ENCODE data around the gene FEN1. TPM values are rescaled to one million over a fixed set of nuclear protein-coding genes. Genes with fewer than 3 reads are reported as not detected.
A peak's percentile ranks its signal among the peaks of the same experiment; 100 is the strongest.

The FEN1 gene
- total RNA-seq = 10 to 100 TPM; 11.4 to 38.1 (median 23.5) TPM

DNA sequence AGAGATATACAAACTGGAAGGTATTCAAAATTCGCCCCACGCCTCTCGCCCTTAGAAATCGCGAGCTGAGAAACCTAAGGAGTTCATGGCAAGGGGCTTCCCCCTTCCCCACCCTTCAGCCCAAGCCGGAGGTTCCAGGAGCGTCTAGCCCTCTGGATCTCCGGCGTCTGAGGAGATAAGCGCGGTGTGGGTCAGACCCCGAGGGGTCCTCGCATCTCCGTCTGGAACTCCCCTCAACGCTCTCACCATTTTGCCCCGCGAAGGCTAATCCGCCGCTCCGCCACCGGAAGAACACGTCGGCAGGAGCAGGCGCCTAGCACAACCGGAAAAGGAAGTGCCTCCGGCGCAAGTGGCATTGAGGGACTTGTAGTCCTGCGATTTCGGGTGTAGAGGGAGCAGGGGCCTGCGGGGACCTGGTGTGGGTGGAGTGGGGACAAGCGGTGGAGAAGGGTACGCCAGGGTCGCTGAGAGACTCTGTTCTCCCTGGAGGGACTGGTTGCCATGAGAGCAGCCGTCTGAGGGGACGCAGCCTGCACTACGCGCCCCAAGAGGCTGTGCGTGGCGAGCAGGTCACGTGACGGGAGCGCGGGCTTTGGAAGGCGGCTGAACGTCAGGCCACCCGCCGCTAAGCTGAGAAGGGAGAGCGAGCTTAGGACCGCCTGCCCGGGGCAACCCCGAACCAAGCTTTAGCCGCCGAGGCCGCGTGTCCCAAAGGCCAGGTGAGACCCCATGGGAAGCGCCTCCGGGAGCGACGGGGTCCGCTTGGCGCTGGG lies at the start of gene FEN1, which contains the start of gene TMEM258:
Gene FEN1 (plus strand): TSS at position 602 of the 773 bp plus-strand sequence. CDS start 2,451 bp downstream, outside the sequence.
Gene TMEM258 (minus strand): TSS at position 290 of the 773 bp plus-strand sequence. CDS start 41 bp downstream, at position 249.
- Histone ChIP-seq H3K36me3 (peaks cover 0 to 42% (median 24%) of the 10 kb centered on the region in 3 donors), H3K27ac (peak within 1 kb of the TSS; percentile 89 to 99 (median 95)), H3K4me3 (peak within 1 kb of the TSS; percentile 49 to 89 (median 76)), H3K27me3 (no peaks in the 10 kb centered on the region), H3K4me1 (peaks cover 12 to 44% (median 20%) of the 10 kb centered on the region in 3 donors), H3K9me3 (no peaks in the 10 kb centered on the region)
- 0% methylated on average over 22 to 37 of the region's 61 CpGs for WGBS, 2 donors
- intact Hi-C loops (cut with DNase I) = loop anchor here (10.0 kb wide), 1 partner anchor 312 kb away; no protein-coding TSS in a partner anchor
- DNase-seq = peak; percentile 62
- TF ChIP-seq POLR2A (IDR thresholded peaks at IDR 0.05) = peak in 2 of 4 donors; percentile 36 to 69
- TF ChIP-seq, protein P1, sequence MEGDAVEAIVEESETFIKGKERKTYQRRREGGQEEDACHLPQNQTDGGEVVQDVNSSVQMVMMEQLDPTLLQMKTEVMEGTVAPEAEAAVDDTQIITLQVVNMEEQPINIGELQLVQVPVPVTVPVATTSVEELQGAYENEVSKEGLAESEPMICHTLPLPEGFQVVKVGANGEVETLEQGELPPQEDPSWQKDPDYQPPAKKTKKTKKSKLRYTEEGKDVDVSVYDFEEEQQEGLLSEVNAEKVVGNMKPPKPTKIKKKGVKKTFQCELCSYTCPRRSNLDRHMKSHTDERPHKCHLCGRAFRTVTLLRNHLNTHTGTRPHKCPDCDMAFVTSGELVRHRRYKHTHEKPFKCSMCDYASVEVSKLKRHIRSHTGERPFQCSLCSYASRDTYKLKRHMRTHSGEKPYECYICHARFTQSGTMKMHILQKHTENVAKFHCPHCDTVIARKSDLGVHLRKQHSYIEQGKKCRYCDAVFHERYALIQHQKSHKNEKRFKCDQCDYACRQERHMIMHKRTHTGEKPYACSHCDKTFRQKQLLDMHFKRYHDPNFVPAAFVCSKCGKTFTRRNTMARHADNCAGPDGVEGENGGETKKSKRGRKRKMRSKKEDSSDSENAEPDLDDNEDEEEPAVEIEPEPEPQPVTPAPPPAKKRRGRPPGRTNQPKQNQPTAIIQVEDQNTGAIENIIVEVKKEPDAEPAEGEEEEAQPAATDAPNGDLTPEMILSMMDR (IDR thresholded peaks at IDR 0.05) = peak in 3 of 6 experiments; percentile 3 to 29 (median 27)

GRCh38 chr11:61743486-61744095 lies 49.1 kb upstream of the FEN1 start:
- no peaks in the 10 kb centered on the region for H3K27me3 ChIP-seq
- H3K9me3 ChIP-seq = no peaks in the 10 kb centered on the region
- H3K27ac ChIP-seq = no peak overlapping the region
- TF ChIP-seq, protein P1 (IDR thresholded peaks at IDR 0.05) = no peak
- intact Hi-C loops (cut with DNase I) = no loop called here
- H3K36me3 ChIP-seq = peaks cover 0 to 56% (median 3%) of the 10 kb centered on the region in 3 donors
- WGBS, 2 donors = no CpG with 5 or more reads among the region's 42 CpGs
- no peak overlapping the region for H3K4me3 ChIP-seq
- DNase-seq = no peak
- peaks cover 7 to 69% (median 11%) of the 10 kb centered on the region in 3 donors for H3K4me1 ChIP-seq

- no peak overlapping the region for H3K4me3 ChIP-seq
- H3K27ac ChIP-seq = no peak overlapping the region
- H3K4me1 ChIP-seq = peaks cover 7 to 69% (median 11%) of the 10 kb centered on the region in 3 donors
- no CpG with 5 or more reads among the region's 20 CpGs for WGBS, 2 donors
- no peaks in the 10 kb centered on the region for H3K9me3 ChIP-seq
- TF ChIP-seq, protein P1 (IDR thresholded peaks at IDR 0.05) = no peak
- TF ChIP-seq POLR2A (IDR thresholded peaks at IDR 0.05) = no peak
- H3K36me3 ChIP-seq = peaks cover 0 to 50% (median 3%) of the 10 kb centered on the region in 3 donors
- DNase-seq = no peak
- H3K27me3 ChIP-seq = peaks cover 0 to 5% (median 0%) of the 10 kb centered on the region in 4 donors
- intact Hi-C loops (cut with DNase I) = no loop called here
Measured at GRCh38 chr11:61744181-61744580, 48.5 kb upstream of the FEN1 start.

DNA sequence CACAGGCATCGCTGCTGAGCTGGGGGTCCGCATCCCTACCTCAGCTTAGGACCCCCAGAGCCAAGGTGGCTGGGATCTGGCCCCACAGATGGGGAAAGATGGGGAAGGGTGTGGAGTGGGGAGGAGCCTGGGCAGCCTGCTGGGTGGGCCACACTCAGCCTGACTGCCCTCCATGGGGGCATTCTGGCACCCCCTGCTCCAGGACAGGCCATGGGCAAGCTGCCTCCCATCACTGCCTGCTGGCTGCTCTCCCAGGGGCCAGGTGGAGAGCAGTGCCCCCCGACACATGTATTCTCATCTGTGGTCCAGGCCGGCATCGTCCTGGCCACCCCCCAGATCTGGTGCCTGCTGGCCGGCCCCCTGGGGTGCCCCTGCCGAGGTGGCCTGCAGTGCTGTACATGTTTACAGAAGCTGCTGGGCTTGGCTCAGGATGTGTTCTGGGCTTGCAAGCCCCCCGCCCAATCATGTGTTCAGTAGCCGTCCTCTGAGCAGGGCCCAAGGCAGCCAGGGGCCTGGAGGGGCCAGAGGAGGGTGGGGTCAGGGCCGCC lies 48.0 kb upstream of the FEN1 start:
- Histone ChIP-seq H3K36me3 (peaks cover 0 to 45% (median 3%) of the 10 kb centered on the region in 3 donors), H3K27me3 (peaks cover 0 to 10% (median 0%) of the 10 kb centered on the region in 4 donors), H3K9me3 (no peaks in the 10 kb centered on the region), H3K4me1 (peaks cover 7 to 68% (median 11%) of the 10 kb centered on the region in 3 donors), H3K4me3 (no peak overlapping the region), H3K27ac (no peak overlapping the region)
- no peak for TF ChIP-seq POLR2A (IDR thresholded peaks at IDR 0.05)
- TF ChIP-seq, protein P1 (IDR thresholded peaks at IDR 0.05) = no peak
- WGBS, 2 donors = 83 to 89% methylated on average over 2 to 4 of the region's 10 CpGs
- intact Hi-C loops (cut with DNase I) = no loop called here
- DNase-seq = no peak
